ENCODE data around the gene RNF34. TPM values are rescaled to one million over a fixed set of nuclear protein-coding genes. Genes with fewer than 3 reads are reported as not detected.

The RNF34 gene
- total and polyA plus RNA-seq, 2 of the 8 experiments (the other 6 are each of a cell fraction or from before 2014, with no cell fraction given), result 37.9 to 57.6 TPM

GRCh38 chr12:121430833-121431415 is 31.0 kb downstream of the RNF34 start:
- Histone ChIP-seq H3K23me2 (ENCODE audit: low read depth, low read length) (no peaks in the 10 kb centered on the region), H4K5ac (ENCODE audit: insufficient read length, low read depth, low read length) (no peak overlapping the region), H3K79me2 (ENCODE audit: control insufficient read depth in 1 of 2, insufficient read depth in 2 of 2, low read length in 2 of 2) (no peaks in the 10 kb centered on the region), H2BK12ac (ENCODE audit: low read depth, low read length) (no peak overlapping the region), H3K9ac (replicated peaks in 1 of 4; ENCODE audit: extremely low read depth in 1 of 4, low read depth in 3 of 4, low read length in 3 of 4) (no peak overlapping the region), H3K4me3 (ENCODE audit: extremely low read depth in 1 of 4, insufficient read depth in 2 of 4, low read depth in 3 of 4, low read length in 4 of 4) (no peak overlapping the region), H3K27me3 (replicated peaks in 1 of 4; ENCODE audit: control insufficient read depth in 3 of 4, extremely low read depth in 1 of 4, insufficient read depth in 3 of 4, low read length in 3 of 4) (no peaks in the 10 kb centered on the region), H3K4ac (replicated peaks; ENCODE audit: insufficient read length, low read depth, low read length) (no peak overlapping the region), H2BK15ac (ENCODE audit: low read length) (no peak overlapping the region), H2AK5ac (ENCODE audit: low read depth, low read length) (no peak overlapping the region), H3K23ac (ENCODE audit: insufficient read length) (no peak overlapping the region), H3K27ac (ENCODE audit: low read depth, low read length) (no peak overlapping the region), H3K79me1 (ENCODE audit: low read depth, low read length) (no peaks in the 10 kb centered on the region), H4K8ac (ENCODE audit: extremely low read depth, insufficient read depth, low read length) (no peak overlapping the region), H3K4me1 (replicated peaks in 1 of 4; ENCODE audit: control insufficient read depth in 3 of 4, insufficient read depth in 4 of 4, low read length in 3 of 4) (no peaks in the 10 kb centered on the region), H2AFZ (ENCODE audit: low read length) (no peak overlapping the region), H4K91ac (replicated peaks; ENCODE audit: insufficient read length, low read length) (no peak overlapping the region), H3K56ac (replicated peaks; ENCODE audit: insufficient read length, low read depth, low read length) (no peak overlapping the region), H2BK5ac (ENCODE audit: low read depth, low read length) (no peak overlapping the region), H4K20me1 (replicated peaks in 1 of 2; ENCODE audit: control insufficient read depth in 1 of 2, insufficient read depth in 2 of 2, low read length in 2 of 2) (peaks cover 5 to 8% of the 10 kb centered on the region in 2 experiments), H3K18ac (ENCODE audit: extremely low read depth, low read length) (no peak overlapping the region), H2BK120ac (replicated peaks; ENCODE audit: low read depth, low read length) (no peak overlapping the region), H2BK20ac (ENCODE audit: low read length) (no peak overlapping the region), H3K4me2 (ENCODE audit: insufficient read depth in 1 of 2, low read depth in 2 of 2, low read length in 2 of 2) (no peak overlapping the region), H3K9me3 (ENCODE audit: insufficient read depth in 2 of 2, low read depth in 1 of 2, low read length in 1 of 2) (no peaks in the 10 kb centered on the region), H3K36me3 (ENCODE audit: control insufficient read depth in 2 of 4, insufficient read depth in 4 of 4, low read length in 3 of 4) (peaks cover 40 to 85% (median 68%) of the 10 kb centered on the region in 4 experiments), H3K14ac (ENCODE audit: insufficient read length) (no peak overlapping the region)
- ChIA-PET CTCF (ENCODE audit: partially characterized antibody) (interaction anchor here (1.0 to 6.0 kb wide), 2 partner anchors 12 to 95 kb away, joined by 4 to 51 read pairs; no protein-coding TSS in a partner anchor), POLR2A (ENCODE audit: partially characterized antibody) (interaction anchor here (1.7 to 2.1 kb wide), 3 partner anchors 7 to 31 kb away, joined by 5 to 7 read pairs (median 6); partner anchors contain the start of gene RNF34)
- DNase-seq (ENCODE audit: low read depth in 1 of 2, low spot score in 2 of 2) (no peak), FAIRE-seq (no peak)
- 87% methylated on average over 4 of the region's 6 CpGs; no CpG with 5 or more reads in 1 of the 2 experiments for WGBS, 2 experiments (ENCODE audit: extremely low coverage in 1 of 2, insufficient coverage in 1 of 2, insufficient read length in 1 of 2, insufficient replicate concordance in 2 of 2, low coverage in 1 of 2, low lambda C conversion rate in 2 of 2, missing lambda C conversion rate in 1 of 2)
- no peak for TF ChIP-seq KDM4A (IDR thresholded peaks at IDR 0.05; ENCODE audit: low read depth, low read length, severe bottlenecking)
- no peak for TF ChIP-seq SIX5 (IDR thresholded peaks at IDR 0.05; ENCODE audit: low read depth, low read length)
- TF ChIP-seq USF2 (IDR thresholded peaks at IDR 0.05; ENCODE audit: low read length), result no peak
- no peak for TF ChIP-seq KDM5A (IDR thresholded peaks at IDR 0.05; ENCODE audit: low read length)
- no peak for TF ChIP-seq RBBP5 (IDR thresholded peaks at IDR 0.05; ENCODE audit: borderline replicate concordance, low read depth, low read length)
- TF ChIP-seq TCF12 (IDR thresholded peaks at IDR 0.05; ENCODE audit: low read depth, low read length), result no peak
- no peak for TF ChIP-seq EZH2 (IDR thresholded peaks at IDR 0.05; ENCODE audit: low read depth, low read length, severe bottlenecking)
- no peak for TF ChIP-seq EGR1 (IDR thresholded peaks at IDR 0.05; ENCODE audit: borderline replicate concordance, low read depth, low read length)
- TF ChIP-seq HDAC6 (IDR thresholded peaks at IDR 0.05; ENCODE audit: low read depth, low read length), result no peak
- TF ChIP-seq SP4 (IDR thresholded peaks at IDR 0.05; ENCODE audit: low read length), result no peak
- no peak for TF ChIP-seq E2F6 (IDR thresholded peaks at IDR 0.05)
- no peak for TF ChIP-seq KDM1A (IDR thresholded peaks at IDR 0.05; ENCODE audit: borderline replicate concordance, low read length)
